ENCODE data around the gene DHPS.

GRCh38 chr19:12698138-12698537 is 16.5 kb upstream of the DHPS start:
- TF ChIP-seq EZH2 (IDR thresholded peaks at IDR 0.05; ENCODE audit: insufficient read depth, poor library complexity, severe bottlenecking), result no peak
- TF ChIP-seq EZH2phosphoT487 (IDR thresholded peaks at IDR 0.05; ENCODE audit: insufficient read depth, low read depth), result no peak
